ENCODE data around the gene MYH15. TPM values are rescaled to one million over a fixed set of nuclear protein-coding genes. Genes with fewer than 3 reads are reported as not detected.
A peak's percentile ranks its signal among the peaks of the same experiment; 100 is the strongest.

Gene MYH15
- total and polyA plus RNA-seq, 8 donors, result 0.03 to 0.19 (median 0.06) TPM; not detected in 3

DNA sequence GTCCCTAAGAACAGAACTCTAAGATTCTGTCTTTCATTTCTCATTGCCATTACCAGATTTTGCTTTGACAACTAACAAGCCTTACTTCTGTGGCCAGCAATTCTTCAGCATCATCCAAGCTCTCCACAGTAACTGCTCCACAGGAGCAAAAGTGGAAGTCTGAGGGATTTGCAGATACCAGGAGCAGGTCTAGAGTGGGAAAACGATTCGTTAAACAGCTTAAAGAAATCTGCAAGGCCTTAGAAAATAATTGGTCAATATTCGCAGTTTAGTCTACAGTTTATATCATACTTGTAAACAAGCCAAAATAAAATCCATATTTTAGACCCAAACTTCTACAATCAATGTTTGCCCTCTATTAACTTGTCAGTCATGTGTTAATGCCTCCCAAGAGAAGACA is 24.1 kb downstream of the MYH15 start:
- no peaks in the 10 kb centered on the region for H3K36me3 ChIP-seq
- H3K27ac ChIP-seq, result no peak overlapping the region
- ATAC-seq, result no peak
- DNase-seq, result no peak
- no peak overlapping the region for H3K4me3 ChIP-seq
- TF ChIP-seq CTCF (IDR thresholded peaks at IDR 0.05), result no peak
- no peaks in the 10 kb centered on the region for H3K4me1 ChIP-seq
- 7 to 10% methylated on average over 3 of the region's 3 CpGs for WGBS, 2 donors
- intact Hi-C loops (cut with DNase I), result no loop called here
- no peaks in the 10 kb centered on the region for H3K27me3 ChIP-seq
- no peak for FAIRE-seq
- H3K9me3 ChIP-seq, result no peaks in the 10 kb centered on the region

DNA sequence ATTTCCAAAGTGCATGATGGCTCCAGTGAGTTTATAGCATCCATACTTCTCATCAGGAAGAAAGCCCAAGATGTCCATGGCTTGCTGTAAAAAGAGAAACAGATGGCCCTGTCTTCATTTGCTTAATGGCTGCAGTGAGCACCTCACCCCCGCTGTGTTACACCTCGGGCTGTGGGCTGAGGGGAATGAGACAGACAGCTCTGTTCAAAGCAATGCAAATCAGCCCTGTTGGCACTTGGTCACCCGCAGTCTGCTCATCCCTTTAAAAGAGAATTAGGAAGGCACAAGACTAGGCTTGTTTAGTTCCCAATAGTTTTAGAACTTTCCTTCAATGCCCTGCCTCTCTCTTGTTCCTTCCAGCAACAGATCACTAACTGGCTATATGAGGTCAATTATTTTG is 25.2 kb downstream of the MYH15 start:
- intact Hi-C loops (cut with DNase I), result no loop called here
- no peak for TF ChIP-seq CTCF (IDR thresholded peaks at IDR 0.05)
- no peak for ATAC-seq
- Histone ChIP-seq H3K27me3 (no peaks in the 10 kb centered on the region), H3K4me1 (no peaks in the 10 kb centered on the region), H3K27ac (no peak overlapping the region), H3K36me3 (no peaks in the 10 kb centered on the region), H3K4me3 (no peak overlapping the region), H3K9me3 (no peaks in the 10 kb centered on the region)
- no peak for DNase-seq
- no peak for FAIRE-seq
- 78 to 83% methylated on average over 3 of the region's 3 CpGs for WGBS, 2 donors

DNA sequence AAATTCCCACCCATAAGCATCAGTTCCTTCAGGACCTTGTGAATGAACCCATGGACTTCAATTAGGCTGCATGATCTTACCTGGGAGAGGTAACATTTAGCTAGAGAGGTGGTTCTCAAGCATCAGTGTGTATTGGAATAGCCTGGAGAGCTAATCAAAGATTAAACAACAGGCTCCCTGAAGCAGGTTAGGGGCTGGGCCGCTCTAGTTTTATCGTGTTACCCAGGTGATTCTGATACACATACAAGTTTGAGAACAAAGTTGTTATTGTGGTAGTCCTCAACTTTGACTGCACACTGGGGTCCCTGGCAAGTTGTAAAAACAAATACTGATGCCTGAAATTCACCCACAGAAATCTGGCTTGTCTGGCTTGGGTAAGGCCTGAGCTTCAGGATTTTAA is 31.2 kb downstream of the MYH15 start:
- intact Hi-C loops (cut with DNase I), result no loop called here
- Histone ChIP-seq H3K27ac (peak overlapping the region in 1 of 4 donors; percentile 38), H3K4me1 (peaks cover 0 to 7% (median 5%) of the 10 kb centered on the region in 3 donors), H3K4me3 (no peak overlapping the region), H3K27me3 (no peaks in the 10 kb centered on the region), H3K36me3 (no peaks in the 10 kb centered on the region), H3K9me3 (no peaks in the 10 kb centered on the region)
- ATAC-seq, result peak; percentile 40 to 85 (median 60)
- 25 to 29% methylated on average over 2 of the region's 2 CpGs for WGBS, 2 donors
- no peak for TF ChIP-seq CTCF (IDR thresholded peaks at IDR 0.05)
- DNase-seq, result peak in 1 of 6 donors; percentile 4
- no peak for FAIRE-seq

DNA sequence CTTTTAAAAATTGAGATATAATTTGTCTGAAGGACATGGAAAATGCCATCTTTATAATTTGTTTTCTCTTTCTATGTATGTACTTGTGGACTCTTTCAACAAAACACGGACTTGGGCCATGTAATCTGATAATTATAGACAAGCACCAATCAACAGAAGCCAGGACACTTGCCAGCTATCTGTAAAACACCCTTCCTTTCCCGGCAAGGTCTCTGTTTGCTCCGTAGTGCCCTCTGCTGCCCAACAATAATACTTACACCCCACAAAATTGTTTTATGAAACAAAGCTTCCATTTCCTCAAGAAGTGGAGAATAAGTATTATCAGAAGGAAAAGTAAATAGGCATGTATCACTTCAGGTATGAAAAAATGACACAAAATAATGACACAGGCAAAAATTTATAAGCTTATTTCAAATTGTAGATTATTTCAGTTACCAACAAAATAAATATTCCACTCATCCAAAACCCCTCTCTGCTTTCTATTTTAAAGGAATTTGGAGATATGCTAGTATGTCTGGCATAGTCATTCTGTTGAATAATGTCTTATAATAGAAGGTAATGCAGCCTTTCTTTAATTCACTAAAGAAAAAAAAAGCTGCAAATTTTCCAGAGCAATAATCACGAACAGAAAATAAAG is 32.8 kb downstream of the MYH15 start:
- H3K4me3 ChIP-seq, result no peak overlapping the region
- TF ChIP-seq CTCF (IDR thresholded peaks at IDR 0.05), result peak; percentile 41 to 59 (median 43)
- peak; percentile 85 for FAIRE-seq
- peak in 5 of 6 donors; percentile 25 to 57 (median 52) for DNase-seq
- H3K36me3 ChIP-seq, result no peaks in the 10 kb centered on the region
- 21 to 24% methylated on average over 4 of the region's 4 CpGs for WGBS, 2 donors
- H3K9me3 ChIP-seq, result no peaks in the 10 kb centered on the region
- peaks cover 0 to 7% (median 5%) of the 10 kb centered on the region in 3 donors for H3K4me1 ChIP-seq
- H3K27ac ChIP-seq, result no peak overlapping the region
- H3K27me3 ChIP-seq, result no peaks in the 10 kb centered on the region
- ATAC-seq, result peak; percentile 64 to 90 (median 86)
- intact Hi-C loops (cut with DNase I), result no loop called here

DNA sequence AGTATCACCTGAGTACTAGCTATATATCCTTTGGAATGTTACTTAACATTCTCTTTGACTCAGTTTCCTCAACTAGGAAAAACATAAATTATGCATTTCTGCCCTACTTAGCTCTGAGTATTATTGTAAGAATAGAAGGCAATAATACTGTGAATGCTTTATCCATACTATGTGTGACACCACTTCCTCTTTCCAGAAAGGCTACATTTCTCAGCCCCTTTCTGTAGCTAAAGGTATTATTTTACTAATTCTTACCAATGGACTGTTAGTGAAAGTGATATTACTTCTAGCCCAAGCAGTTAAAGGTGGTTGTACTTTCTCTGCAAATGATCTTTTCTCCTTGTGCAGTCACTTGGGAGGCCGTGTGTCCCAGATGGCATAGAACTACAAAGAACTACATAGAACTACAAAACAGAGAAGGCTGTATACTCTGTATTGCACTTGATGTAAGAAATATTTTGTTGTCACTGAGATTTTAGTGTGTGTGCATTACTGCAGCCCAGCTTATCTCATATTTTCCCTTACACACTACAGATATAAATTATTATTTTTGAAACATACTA is 35.1 kb downstream of the MYH15 start:
- H3K27ac ChIP-seq, result no peak overlapping the region
- TF ChIP-seq CTCF (IDR thresholded peaks at IDR 0.05), result no peak
- DNase-seq (no peak), ATAC-seq (no peak), FAIRE-seq (no peak)
- no peaks in the 10 kb centered on the region for H3K36me3 ChIP-seq
- H3K9me3 ChIP-seq, result no peaks in the 10 kb centered on the region
- H3K4me1 ChIP-seq, result peaks cover 0 to 7% (median 5%) of the 10 kb centered on the region in 3 donors
- WGBS, 2 donors, result 37 to 68% methylated on average over 1 of the region's 1 CpG
- intact Hi-C loops (cut with DNase I), result no loop called here
- no peak overlapping the region for H3K4me3 ChIP-seq
- H3K27me3 ChIP-seq, result no peaks in the 10 kb centered on the region
